ENCODE measurements around the gene OR2AT4.

Gene OR2AT4

GRCh38 chr11:75031771-75032549, 64.7 kb downstream of the OR2AT4 start:
- DNase-seq (ENCODE audit: low read depth in 2 of 2, low spot score in 1 of 2) = peak; percentile 13 to 33

Data from stimulated activated CD8-positive, alpha-beta memory T cell treated with anti-CD3 and anti-CD28 coated beads, Interleukin-4, amount 100 ng/mL, for 1 hour (primary cell).